Peyer's patch (tissue), 4 donors: Measurements from ENCODE around the gene ARF1.

ENCODE experiments used
- CTCF ChIP-seq, 6 experiments: fragments of 450-650 bp in 4 of 6; fragments of 200-600 bp in 2 of 6; sonication (generic) in 1 of 6; IDR thresholded peaks; one replicate each; pipeline ENCODE4 v1.5.1; 2017 to 2019; ENCODE audit warnings: antibody characterized with exemption in 6 of 6, mild to moderate bottlenecking in 3 of 6, moderate library complexity in 1 of 6
- POLR2A ChIP-seq, 2 donors: fragments of 450-650 bp; IDR thresholded peaks; one replicate each; pipeline ENCODE4 v1.5.1; 2017; ENCODE audit warnings: antibody characterized with exemption in 2 of 2, mild to moderate bottlenecking in 2 of 2, moderate library complexity in 2 of 2

DNA sequence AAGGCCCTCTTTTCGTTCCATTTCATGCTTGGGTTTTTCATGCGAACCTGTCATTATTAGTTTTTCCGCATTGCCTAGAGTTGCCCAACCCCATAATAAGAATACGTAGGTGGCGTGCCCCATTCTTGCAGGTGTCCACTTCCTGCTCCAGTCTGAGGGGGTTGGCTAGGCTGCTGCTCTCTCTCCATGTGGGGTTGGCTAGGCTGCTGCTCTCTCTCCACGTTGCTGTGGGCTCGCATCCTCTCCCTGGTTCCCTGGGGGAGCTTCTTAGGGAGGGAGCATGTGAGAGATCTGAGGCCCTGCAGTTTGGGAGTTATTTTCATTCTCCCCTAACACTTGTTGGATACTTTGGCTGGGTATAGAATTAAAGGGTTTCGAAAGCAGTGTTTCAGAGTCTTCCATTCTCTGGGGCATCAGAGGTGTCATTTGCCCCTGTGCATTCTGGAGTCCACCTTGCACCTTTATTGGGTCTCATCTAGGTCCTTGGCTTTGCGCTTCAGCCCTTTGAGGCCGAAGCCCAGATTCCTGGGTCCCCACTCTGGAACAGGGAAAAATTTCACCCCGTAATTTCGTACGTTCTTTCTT is 12.0 kb downstream of the ARF1 start:
- TF ChIP-seq POLR2A (IDR thresholded peaks at IDR 0.05) = no peak
- no peak for TF ChIP-seq CTCF (IDR thresholded peaks at IDR 0.05)
